Memory B cell (primary cell): ENCODE results near the gene HPCAL4.
A peak's percentile ranks its signal among the peaks of the same experiment; 100 is the strongest.

Source experiments
- ATAC-seq: fragments of 150-1000 bp; cut with Tn5 transposase; 2 replicates; pipeline ENCODE4 v1.10.0; 2021; ENCODE audit warnings: low read depth, mild to moderate bottlenecking, moderate library complexity
- DNase-seq, 2 donors: peaks; one replicate each; pipeline ENCODE4 v3.0.0; 2022; ENCODE audit warnings: low spot score in 2 of 2
- H3K27ac Mint-ChIP-seq: one replicate; pipeline ENCODE4 v1.8.0; 2022; ENCODE audit warnings: mild to moderate bottlenecking, moderate library complexity, mixed read lengths
- H3K27me3 Mint-ChIP-seq: one replicate; pipeline ENCODE4 v1.8.0; 2022; ENCODE audit warnings: mixed read lengths
- H3K36me3 Mint-ChIP-seq: one replicate; pipeline ENCODE4 v1.8.0; 2022; ENCODE audit warnings: mild to moderate bottlenecking, mixed read lengths
- H3K4me1 Mint-ChIP-seq: one replicate; pipeline ENCODE4 v1.8.0; 2022; ENCODE audit warnings: mixed read lengths
- H3K4me3 Mint-ChIP-seq: one replicate; pipeline ENCODE4 v1.8.0; 2022; ENCODE audit warnings: mild to moderate bottlenecking, moderate library complexity, mixed read lengths
- H3K9me3 Mint-ChIP-seq: one replicate; pipeline ENCODE4 v1.8.0; 2022; ENCODE audit warnings: mixed read lengths

The HPCAL4 gene

GRCh38 chr1:39692152-39693074, 1.2 kb upstream of the HPCAL4 start:
- no peaks in the 10 kb centered on the region for H3K36me3 Mint-ChIP-seq
- ATAC-seq (no peak), DNase-seq (peak in 1 of 2 donors; percentile 39)
- peaks cover 10% of the 10 kb centered on the region for H3K4me1 Mint-ChIP-seq
- H3K4me3 Mint-ChIP-seq, result peak overlapping the region; percentile 43
- H3K9me3 Mint-ChIP-seq, result no peaks in the 10 kb centered on the region
- peaks cover 29% of the 10 kb centered on the region for H3K27me3 Mint-ChIP-seq
- H3K27ac Mint-ChIP-seq, result no peak overlapping the region

GRCh38 chr1:39690794-39691382, 345 bp downstream of the HPCAL4 start:
- DNase-seq (no peak), ATAC-seq (peak; percentile 2)
- H3K27ac Mint-ChIP-seq, result peak overlapping the region; percentile 59
- peaks cover 10% of the 10 kb centered on the region for H3K4me1 Mint-ChIP-seq
- H3K9me3 Mint-ChIP-seq, result no peaks in the 10 kb centered on the region
- peak overlapping the region; percentile 77 for H3K4me3 Mint-ChIP-seq
- no peaks in the 10 kb centered on the region for H3K36me3 Mint-ChIP-seq
- H3K27me3 Mint-ChIP-seq, result peaks cover 32% of the 10 kb centered on the region

- no peak for DNase-seq
- no peaks in the 10 kb centered on the region for H3K36me3 Mint-ChIP-seq
- no peak overlapping the region for H3K27ac Mint-ChIP-seq
- peaks cover 32% of the 10 kb centered on the region for H3K27me3 Mint-ChIP-seq
- H3K4me1 Mint-ChIP-seq, result peaks cover 10% of the 10 kb centered on the region
- H3K4me3 Mint-ChIP-seq, result peak overlapping the region; percentile 77
- H3K9me3 Mint-ChIP-seq, result no peaks in the 10 kb centered on the region
- ATAC-seq, result no peak
Measured at GRCh38 chr1:39690225-39690624, 1.0 kb downstream of the HPCAL4 start.

- Mint-ChIP-seq H3K9me3 (no peaks in the 10 kb centered on the region), H3K27ac (no peak overlapping the region), H3K4me3 (no peak overlapping the region), H3K36me3 (peaks cover 4% of the 10 kb centered on the region), H3K27me3 (peaks cover 36% of the 10 kb centered on the region), H3K4me1 (peaks cover 10% of the 10 kb centered on the region)
- no peak for ATAC-seq
- DNase-seq, result no peak
Measured at GRCh38 chr1:39689635-39690034, 1.6 kb downstream of the HPCAL4 start.

- no peaks in the 10 kb centered on the region for H3K9me3 Mint-ChIP-seq
- peaks cover 38% of the 10 kb centered on the region for H3K27me3 Mint-ChIP-seq
- H3K36me3 Mint-ChIP-seq, result peaks cover 4% of the 10 kb centered on the region
- H3K4me1 Mint-ChIP-seq, result peaks cover 10% of the 10 kb centered on the region
- no peak overlapping the region for H3K4me3 Mint-ChIP-seq
- no peak overlapping the region for H3K27ac Mint-ChIP-seq
- DNase-seq (no peak), ATAC-seq (no peak)
Measured at GRCh38 chr1:39689214-39689613, 2.0 kb downstream of the HPCAL4 start.

GRCh38 chr1:39688706-39689105, 2.5 kb downstream of the HPCAL4 start:
- H3K27me3 Mint-ChIP-seq, result peaks cover 37% of the 10 kb centered on the region
- DNase-seq, result no peak
- H3K27ac Mint-ChIP-seq, result no peak overlapping the region
- H3K4me3 Mint-ChIP-seq, result no peak overlapping the region
- no peak for ATAC-seq
- H3K4me1 Mint-ChIP-seq, result peaks cover 10% of the 10 kb centered on the region
- H3K36me3 Mint-ChIP-seq, result peaks cover 4% of the 10 kb centered on the region
- H3K9me3 Mint-ChIP-seq, result no peaks in the 10 kb centered on the region

GRCh38 chr1:39687243-39687642, 4.0 kb downstream of the HPCAL4 start:
- Mint-ChIP-seq H3K27ac (no peak overlapping the region), H3K9me3 (no peaks in the 10 kb centered on the region), H3K36me3 (peaks cover 4% of the 10 kb centered on the region), H3K4me1 (peaks cover 10% of the 10 kb centered on the region), H3K27me3 (peaks cover 43% of the 10 kb centered on the region), H3K4me3 (no peak overlapping the region)
- no peak for ATAC-seq
- no peak for DNase-seq

- no peaks in the 10 kb centered on the region for H3K4me1 Mint-ChIP-seq
- H3K27ac Mint-ChIP-seq, result no peak overlapping the region
- peak overlapping the region; percentile 51 for H3K4me3 Mint-ChIP-seq
- peaks cover 34% of the 10 kb centered on the region for H3K27me3 Mint-ChIP-seq
- H3K36me3 Mint-ChIP-seq, result peaks cover 4% of the 10 kb centered on the region
- DNase-seq (no peak), ATAC-seq (no peak)
- H3K9me3 Mint-ChIP-seq, result no peaks in the 10 kb centered on the region
Measured at GRCh38 chr1:39685071-39685470, 6.2 kb downstream of the HPCAL4 start.

- no peak overlapping the region for H3K27ac Mint-ChIP-seq
- H3K9me3 Mint-ChIP-seq, result no peaks in the 10 kb centered on the region
- peaks cover 30% of the 10 kb centered on the region for H3K27me3 Mint-ChIP-seq
- no peak overlapping the region for H3K4me3 Mint-ChIP-seq
- H3K36me3 Mint-ChIP-seq, result peaks cover 4% of the 10 kb centered on the region
- H3K4me1 Mint-ChIP-seq, result no peaks in the 10 kb centered on the region
- no peak for ATAC-seq
- no peak for DNase-seq
Measured at GRCh38 chr1:39684313-39684664, 6.9 kb downstream of the HPCAL4 start.

GRCh38 chr1:39683591-39684312, 7.5 kb downstream of the HPCAL4 start:
- DNase-seq (no peak), ATAC-seq (no peak)
- Mint-ChIP-seq H3K4me3 (no peak overlapping the region), H3K36me3 (peaks cover 4% of the 10 kb centered on the region), H3K4me1 (no peaks in the 10 kb centered on the region), H3K9me3 (no peaks in the 10 kb centered on the region), H3K27ac (no peak overlapping the region), H3K27me3 (peaks cover 28% of the 10 kb centered on the region)

GRCh38 chr1:39681999-39682398, 9.2 kb downstream of the HPCAL4 start:
- Mint-ChIP-seq H3K9me3 (no peaks in the 10 kb centered on the region), H3K36me3 (peaks cover 4% of the 10 kb centered on the region), H3K4me3 (no peak overlapping the region), H3K4me1 (no peaks in the 10 kb centered on the region), H3K27me3 (peaks cover 18% of the 10 kb centered on the region), H3K27ac (no peak overlapping the region)
- DNase-seq, result no peak
- ATAC-seq, result no peak

GRCh38 chr1:39681294-39681693, 9.9 kb downstream of the HPCAL4 start:
- DNase-seq, result no peak
- ATAC-seq, result no peak
- Mint-ChIP-seq H3K36me3 (peaks cover 4% of the 10 kb centered on the region), H3K9me3 (no peaks in the 10 kb centered on the region), H3K4me1 (no peaks in the 10 kb centered on the region), H3K27ac (no peak overlapping the region), H3K27me3 (peaks cover 14% of the 10 kb centered on the region), H3K4me3 (no peak overlapping the region)

- H3K4me3 Mint-ChIP-seq, result no peak overlapping the region
- no peaks in the 10 kb centered on the region for H3K9me3 Mint-ChIP-seq
- DNase-seq (no peak), ATAC-seq (no peak)
- H3K36me3 Mint-ChIP-seq, result peaks cover 4% of the 10 kb centered on the region
- no peak overlapping the region for H3K27ac Mint-ChIP-seq
- H3K4me1 Mint-ChIP-seq, result no peaks in the 10 kb centered on the region
- H3K27me3 Mint-ChIP-seq, result peaks cover 12% of the 10 kb centered on the region
Measured at GRCh38 chr1:39680751-39681150, 10.5 kb downstream of the HPCAL4 start.

GRCh38 chr1:39679821-39680220, 11.4 kb downstream of the HPCAL4 start:
- DNase-seq (no peak), ATAC-seq (no peak)
- Mint-ChIP-seq H3K4me1 (no peaks in the 10 kb centered on the region), H3K36me3 (peaks cover 2% of the 10 kb centered on the region), H3K27ac (no peak overlapping the region), H3K27me3 (peaks cover 10% of the 10 kb centered on the region), H3K9me3 (no peaks in the 10 kb centered on the region), H3K4me3 (no peak overlapping the region)
